GM12878 (cell line): Measurements from ENCODE around the gene DPM2. TPM values are rescaled to one million over a fixed set of nuclear protein-coding genes. Genes with fewer than 3 reads are reported as not detected.

ENCODE experiments used
- ATAC-seq: fragments of 200-7000 bp; cut with Tn5 transposase; 3 replicates; pipeline ENCODE4 v1.9.1; 2020; ENCODE audit warnings: mild to moderate bottlenecking, moderate library complexity
- BruUV-seq: library from RNA; stranded (reverse); fragments of 400-500 nt; replicated peaks from 2 replicates; lab custom pipeline; 2021; lab: Mats Ljungman, UMichigan
- CTCF ChIA-PET: fragments of 300-600 bp; sonication (Branson Sonifier 250); formaldehyde crosslinking; extraction: SDS; loops from one replicate; lab custom pipeline; 2021; ENCODE audit warnings: inconsistent platforms; lab: Yijun Ruan, JAX
- POLR2A ChIA-PET: fragments of 350-600 bp; formaldehyde crosslinking; extraction: SDS; loops from one replicate; lab custom pipeline; 2021; ENCODE audit warnings: inconsistent platforms; lab: Charles Lee
- RAD21 ChIA-PET: fragments of 300-600 bp; sonication (Branson Sonifier 250); formaldehyde crosslinking; loops from one replicate; lab custom pipeline; 2023; ENCODE audit warnings: antibody characterized with exemption; ENCODE audit not compliant: unreplicated experiment; lab: Charles Lee
- SMC1A ChIA-PET: fragments of 300-600 bp; sonication (Branson Sonifier 250); formaldehyde crosslinking; loops from one replicate; lab custom pipeline; 2023; ENCODE audit not compliant: unreplicated experiment, uncharacterized antibody; lab: Charles Lee
- DNase-seq: peaks from one replicate; pipeline ENCODE4 v3.0.0-alpha.2; 2011; ENCODE audit warnings: low read depth, low spot score
- FAIRE-seq: peaks from 3 replicates; lab custom pipeline; 2011; peaks lifted over from hg19 to GRCh38; lab: Jason Lieb, UNC
- H2AFZ ChIP-seq: 2 replicates; pipeline ENCODE4 v1.6.0; 2011; ENCODE audit warnings: low read depth, low read length, control low read depth; ENCODE audit not compliant: control insufficient read depth
- H3K27ac ChIP-seq: 2 replicates; pipeline ENCODE4 v1.5.1; 2011; ENCODE audit warnings: control low read depth; ENCODE audit not compliant: control insufficient read depth, insufficient read depth
- H3K27me3 ChIP-seq, 2 experiments: replicated peaks in 1 of 2; 2 replicates each; pipeline versions ENCODE4 v1.6.0 to v1.6.1; 2011; ENCODE audit warnings: low read length in 1 of 2; ENCODE audit not compliant: control insufficient read depth in 2 of 2, insufficient read depth in 2 of 2
- H3K36me3 ChIP-seq, 2 experiments: 2 replicates each; pipeline ENCODE4 v1.5.1; 2011; ENCODE audit warnings: low read length in 1 of 2; ENCODE audit not compliant: control insufficient read depth in 2 of 2, insufficient read depth in 2 of 2
- H3K4me1 ChIP-seq: 2 replicates; pipeline ENCODE4 v1.6.1; 2011; ENCODE audit warnings: mild to moderate bottlenecking, low read length, moderate library complexity, mixed read lengths; ENCODE audit not compliant: control insufficient read depth, insufficient read depth
- H3K4me2 ChIP-seq: 2 replicates; pipeline ENCODE4 v1.6.0; 2011; ENCODE audit warnings: control low read depth; ENCODE audit not compliant: control insufficient read depth, insufficient read depth
- H3K4me3 ChIP-seq: fragments of 200-600 bp; sonication (generic); 2 replicates; pipeline ENCODE4 v1.5.1; 2016
- H3K79me2 ChIP-seq: 2 replicates; pipeline ENCODE4 v1.6.0; 2011; ENCODE audit warnings: low read length; ENCODE audit not compliant: control insufficient read depth, insufficient read depth
- H3K9ac ChIP-seq: 2 replicates; pipeline ENCODE4 v1.8.0; 2011; ENCODE audit warnings: low read length, control low read depth, mixed read lengths; ENCODE audit not compliant: control insufficient read depth, insufficient read depth
- H3K9me3 ChIP-seq: replicated peaks from 3 replicates; pipeline ENCODE4 v1.5.1; 2011; ENCODE audit warnings: mild to moderate bottlenecking, low read length; ENCODE audit not compliant: control insufficient read depth, insufficient read depth
- H4K20me1 ChIP-seq: 2 replicates; pipeline ENCODE4 v1.6.0; 2011; ENCODE audit not compliant: control insufficient read depth, insufficient read depth
- CBFB ChIP-seq: IDR thresholded peaks from 2 replicates; pipeline ENCODE4 v1.6.1; 2016; ENCODE audit warnings: antibody characterized with exemption, low read depth
- CBX3 ChIP-seq: fragments of 200-600 bp; sonication (generic); IDR thresholded peaks from 2 replicates; pipeline ENCODE4 v1.6.1; 2016; ENCODE audit warnings: low read depth, borderline replicate concordance
- CEBPZ ChIP-seq: fragments of 150-350 bp; IDR thresholded peaks from 2 replicates; pipeline ENCODE4 v1.6.1; 2016; ENCODE audit warnings: low read depth, low read length
- CHD1 ChIP-seq: IDR thresholded peaks from 2 replicates; pipeline ENCODE4 v1.6.1; 2012; ENCODE audit warnings: low read depth, low read length, improper control_type of control experiment
- CREB1 ChIP-seq: IDR thresholded peaks from 2 replicates; pipeline ENCODE4 v1.6.1; 2012; ENCODE audit warnings: low read depth, mild to moderate bottlenecking, inconsistent platforms
- EED ChIP-seq: sonication (generic); IDR thresholded peaks from 2 replicates; pipeline ENCODE4 v1.6.1; 2016; ENCODE audit warnings: antibody characterized with exemption, low read depth
- MLLT1 ChIP-seq: fragments of 450-650 bp; IDR thresholded peaks from 2 replicates; pipeline ENCODE4 v1.6.1; 2016; ENCODE audit warnings: mild to moderate bottlenecking
- MYB ChIP-seq: fragments of 150-350 bp; IDR thresholded peaks from 2 replicates; pipeline ENCODE4 v1.6.1; 2014; ENCODE audit warnings: mild to moderate bottlenecking, low read depth, low read length, borderline replicate concordance
- RAD21 ChIP-seq: IDR thresholded peaks from 2 replicates; pipeline ENCODE4 v1.6.1; 2011; ENCODE audit warnings: mild to moderate bottlenecking, low read depth, low read length, moderate library complexity; ENCODE audit not compliant: insufficient read depth
- RBBP5 ChIP-seq: fragments of 200-600 bp; sonication (generic); conservative IDR thresholded peaks from 2 replicates; pipeline ENCODE4 v1.6.1; 2016
- SIX5 ChIP-seq: IDR thresholded peaks from 2 replicates; pipeline ENCODE4 v1.6.1; 2011; ENCODE audit warnings: mild to moderate bottlenecking, low read depth, low read length, moderate library complexity; ENCODE audit not compliant: severe bottlenecking
- STAT1 ChIP-seq: fragments of 450-650 bp; conservative IDR thresholded peaks from 2 replicates; pipeline ENCODE4 v1.6.1; 2014; ENCODE audit warnings: antibody characterized with exemption, mild to moderate bottlenecking
- ZNF24 ChIP-seq: fragments of 450-650 bp; IDR thresholded peaks from 2 replicates; pipeline ENCODE4 v1.6.1; 2017; ENCODE audit warnings: antibody characterized with exemption, mild to moderate bottlenecking
- ZNF592 ChIP-seq: fragments of 450-650 bp; IDR thresholded peaks from 2 replicates; pipeline ENCODE4 v1.6.1; 2017; ENCODE audit warnings: mild to moderate bottlenecking, moderate library complexity
- WGBS: methylation state at CpG from one replicate; pipeline ENCODE4 v1.1.6; 2016; ENCODE audit warnings: low lambda C conversion rate; ENCODE audit not compliant: insufficient replicate concordance, insufficient coverage; ENCODE audit errors: missing lambda C conversion rate; 5-methylcytosine and 5-hydroxymethylcytosine counted together
- in situ Hi-C: fragments of 300-500 bp; cut with MboI; formaldehyde crosslinking; loops from 9 replicates; pipeline ENCODE4 v1.14.3; 2018; ENCODE audit warnings: mixed read lengths
- intact Hi-C: fragments of 100-400 bp; cut with micrococcal nuclease; formaldehyde crosslinking; loops from one replicate; pipeline ENCODE4 v1.14.2; 2022; ENCODE audit not compliant: unreplicated experiment
- polyA plus RNA-seq, 11 experiments: library from polyadenylated mRNA; depleted of rRNA in 4 of 11; unstranded in 6 of 11; stranded (reverse) in 5 of 11; fragments of >200 nt; fragmentation: Nextera tagmentation in 4 of 11; fragmentation: Illumina TruSeq in 1 of 11; extraction: Ambion mirVana in 4 of 11; extraction: Trizol in 1 of 11; gene quantifications; 1 replicate in 1 of 11; 2 replicates in 10 of 11; pipeline versions ENCODE4 v1.2.1 to v1.2.3, GENCODE V29; 2011 to 2016; ENCODE audit warnings: inconsistent platforms in 2 of 11, missing spikeins in 2 of 11, low read depth in 1 of 11
- total RNA-seq, 4 experiments: library from RNA; depleted of rRNA in 3 of 4; stranded (reverse); fragments of >200 nt in 3 of 4; fragmentation: Illumina TruSeq in 1 of 4; extraction: Trizol in 1 of 4; gene quantifications; 2 replicates each; pipeline versions ENCODE4 v1.2.1 to v1.2.3, GENCODE V29; 2013 to 2021

Gene DPM2
- total and polyA plus RNA-seq, 10 of the 15 experiments (the other 5 are each of a cell fraction or from before 2014, with no cell fraction given), result 22.7 to 77.9 (median 44.7) TPM

- H3K4me1 ChIP-seq, result peaks cover 22% of the 10 kb centered on the region
- no peak overlapping the region for H3K4me3 ChIP-seq
- no peak overlapping the region for H3K9ac ChIP-seq
- CTCF ChIA-PET, result interaction anchor here (1.1 kb wide), 1 partner anchor 27 kb away, joined by 4 read pairs; no protein-coding TSS in a partner anchor
- H3K27me3 ChIP-seq, result no peaks in the 10 kb centered on the region
- WGBS, result 94% methylated on average over 8 of the region's 8 CpGs
- BruUV-seq, result no TSS peak
- ATAC-seq, result no peak
- no peak overlapping the region for H3K27ac ChIP-seq
- H3K36me3 ChIP-seq, result peaks cover 11 to 13% of the 10 kb centered on the region in 2 experiments; a peak in 3 of 4 replicates
- in situ Hi-C loops (no loop called here), intact Hi-C loops (no loop called here)
- H3K9me3 ChIP-seq, result peaks cover 15% of the 10 kb centered on the region; the same call in 2 of the 3 replicates
- H3K79me2 ChIP-seq, result peaks cover 5% of the 10 kb centered on the region
- FAIRE-seq, result no peak
- SMC1A ChIA-PET, result interaction anchor here (1.2 kb wide), 1 partner anchor 24 kb away, joined by 3 read pairs; no protein-coding TSS in a partner anchor
- RAD21 ChIA-PET, result no interaction called here
- no peak overlapping the region for H2AFZ ChIP-seq
- H4K20me1 ChIP-seq, result no peaks in the 10 kb centered on the region
- no peak for DNase-seq
- H3K4me2 ChIP-seq, result no peak overlapping the region
- POLR2A ChIA-PET, result interaction anchor here (0.5 kb wide), 1 partner anchor 442 kb away, joined by 3 read pairs; no protein-coding TSS in a partner anchor
- TF ChIP-seq CBX3 (no peak), MYB (no peak), ZNF592 (no peak), CREB1 (no peak), MLLT1 (no peak), RAD21 (no peak), SIX5 (no peak), CBFB (no peak), RBBP5 (no peak), CEBPZ (no peak), EED (no peak), CHD1 (no peak), ZNF24 (no peak), STAT1 (no peak)
Measured at GRCh38 chr9:127895811-127896210, 41.8 kb downstream of the DPM2 start.
